ENCODE measurements around the gene MMAB.

The MMAB gene

DNA sequence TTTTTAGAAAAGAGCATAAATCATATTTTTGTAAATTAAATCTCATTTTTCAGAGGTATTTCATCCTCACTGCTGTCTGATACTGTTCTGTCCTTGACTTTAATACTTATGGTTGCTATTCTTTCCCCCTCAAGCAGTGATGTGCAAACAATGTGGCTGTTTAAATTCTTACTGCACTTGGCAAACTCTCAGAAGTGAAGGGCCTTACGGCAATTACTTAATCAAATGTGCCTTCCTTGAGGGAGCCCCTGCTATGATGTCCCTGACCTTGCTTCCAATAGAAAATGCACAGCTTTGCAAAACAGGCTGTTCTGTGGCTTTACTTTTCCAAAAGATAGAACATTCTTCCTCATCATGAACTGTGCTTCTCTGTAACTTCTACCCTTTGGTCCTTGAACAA, 60.7 kb downstream of the MMAB start:
- DNase-seq (ENCODE audit: low spot score), result no peak

DNA sequence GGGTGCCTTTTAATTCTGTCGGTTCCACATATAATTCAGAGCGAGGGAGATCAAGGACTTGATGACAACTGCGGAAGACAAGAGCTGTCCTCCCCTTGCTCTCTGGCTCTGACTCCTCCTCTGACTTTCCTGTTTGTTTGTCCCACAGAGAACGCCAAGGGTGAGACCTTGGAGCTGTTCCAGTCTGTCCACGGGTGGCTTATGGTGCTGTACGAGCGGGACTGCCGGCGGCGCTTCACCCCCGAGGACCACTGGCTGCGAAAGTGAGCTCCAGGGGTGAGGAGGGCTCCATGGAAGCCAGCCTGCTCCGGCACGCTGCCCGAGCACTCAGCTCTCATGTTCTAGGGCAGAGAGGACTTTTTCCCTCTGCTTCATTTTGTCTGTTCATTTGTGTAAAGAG, 63.1 kb downstream of the MMAB start:
- no peak for DNase-seq (ENCODE audit: low spot score)

- no peak for DNase-seq (ENCODE audit: low spot score)
These were observed 69.2 kb downstream of the MMAB start for GRCh38 chr12:109504068-109504467.
